GM15510 (cell line): ENCODE measurements around the gene OR2D2.
A peak's percentile ranks its signal among the peaks of the same experiment; 100 is the strongest.

ENCODE experiments used
- POLR2A ChIP-seq: IDR thresholded peaks from 3 replicates; pipeline ENCODE4 v1.6.1; 2011; ENCODE audit warnings: borderline replicate concordance; ENCODE audit not compliant: insufficient read length; ENCODE audit errors: extremely low read depth

OR2D2 gene

GRCh38 chr11:6892400-6892799 is at the start of gene OR2D2:
OR2D2 (minus strand) TSS chr11:6892500; CDS start chr11:6892500, 0 bp downstream.
- no peak for TF ChIP-seq POLR2A

GRCh38 chr11:6941970-6942369 is 49.7 kb upstream of the OR2D2 start:
- TF ChIP-seq POLR2A, result no peak

- no peak for TF ChIP-seq POLR2A
These were observed 39.8 kb upstream of the OR2D2 start for GRCh38 chr11:6932145-6932544.

- TF ChIP-seq POLR2A, result no peak
These were observed 38.9 kb upstream of the OR2D2 start for GRCh38 chr11:6931146-6931713.

- TF ChIP-seq POLR2A, result no peak
These were observed 36.6 kb upstream of the OR2D2 start for GRCh38 chr11:6928916-6929315.

GRCh38 chr11:6927030-6927617 is 34.8 kb upstream of the OR2D2 start:
- no peak for TF ChIP-seq POLR2A

GRCh38 chr11:6926208-6927029 is 34.1 kb upstream of the OR2D2 start, which contains the start of gene ZNF215:
ZNF215 (plus strand) TSS chr11:6926426; CDS start chr11:6932273, 5,847 bp downstream.
- TF ChIP-seq POLR2A, result peak; percentile 50

GRCh38 chr11:6925636-6926207 is 33.4 kb upstream of the OR2D2 start:
- no peak for TF ChIP-seq POLR2A

- no peak for TF ChIP-seq POLR2A
These were observed 32.8 kb upstream of the OR2D2 start for GRCh38 chr11:6925007-6925577.

GRCh38 chr11:6920702-6921101 is 28.4 kb upstream of the OR2D2 start, which contains the start of gene OR2D3:
OR2D3 (plus strand) TSS chr11:6921002; CDS start chr11:6921002, 0 bp downstream.
- no peak for TF ChIP-seq POLR2A

GRCh38 chr11:6919698-6920097 is 27.4 kb upstream of the OR2D2 start:
- no peak for TF ChIP-seq POLR2A

- no peak for TF ChIP-seq POLR2A
These were observed 19.6 kb upstream of the OR2D2 start for GRCh38 chr11:6911948-6912347.

GRCh38 chr11:6911378-6911777 is 19.1 kb upstream of the OR2D2 start:
- no peak for TF ChIP-seq POLR2A

GRCh38 chr11:6900327-6900999 is 8.2 kb upstream of the OR2D2 start:
- no peak for TF ChIP-seq POLR2A
